ENCODE data around the gene GOLT1B.
"Not testable (repeated sequence)": the region's sequence is repeated elsewhere in the genome, so short reads cannot be mapped to it uniquely, and the experiment has no call there.

Gene GOLT1B, protein sequence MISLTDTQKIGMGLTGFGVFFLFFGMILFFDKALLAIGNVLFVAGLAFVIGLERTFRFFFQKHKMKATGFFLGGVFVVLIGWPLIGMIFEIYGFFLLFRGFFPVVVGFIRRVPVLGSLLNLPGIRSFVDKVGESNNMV

DNA sequence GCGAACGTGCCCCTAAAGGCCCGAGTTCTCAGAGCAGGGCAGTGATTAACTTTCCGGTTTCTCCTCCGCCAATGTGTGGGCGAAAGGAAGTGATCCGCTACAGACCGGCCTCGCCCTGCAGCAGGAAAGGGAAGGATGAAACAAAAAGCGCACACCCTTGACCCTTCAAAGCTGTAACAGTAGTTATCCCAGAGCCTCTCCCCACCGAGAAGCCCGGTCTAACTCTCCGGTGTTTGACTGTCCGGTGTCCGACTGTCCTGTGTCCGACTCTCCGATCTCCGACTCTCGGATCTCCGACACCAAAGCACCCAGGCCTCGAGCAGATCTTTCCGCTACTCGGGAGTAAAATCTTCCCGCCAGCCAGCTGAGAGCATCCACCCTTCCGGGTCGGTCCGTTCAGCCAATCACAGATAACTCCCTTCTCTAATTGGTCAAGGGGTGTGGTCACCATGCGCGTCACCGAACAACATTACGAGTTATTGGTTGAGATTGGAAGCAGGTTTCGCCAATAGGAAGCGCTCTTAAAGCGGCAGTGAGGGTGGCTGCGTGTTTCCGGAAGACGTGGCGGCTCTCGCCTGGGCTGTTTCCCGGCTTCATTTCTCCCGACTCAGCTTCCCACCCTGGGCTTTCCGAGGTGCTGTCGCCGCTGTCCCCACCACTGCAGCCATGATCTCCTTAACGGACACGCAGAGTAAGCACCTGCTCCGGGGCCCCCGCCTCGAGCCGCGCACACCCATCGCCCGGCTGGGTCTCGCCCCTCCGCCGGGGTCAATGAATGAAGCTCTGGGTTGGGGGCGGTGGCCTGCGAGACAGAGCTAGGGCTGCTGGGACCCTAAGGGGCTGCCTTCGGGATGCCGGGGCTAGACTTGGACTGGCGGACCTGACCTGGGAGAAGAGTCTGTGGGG lies at the start of gene GOLT1B, which contains the start of gene RECQL:
TSS of gene GOLT1B (plus strand) at position 532 of the 906 bp plus-strand sequence. CDS start at position 667, 135 bp downstream.
TSS of gene RECQL (minus strand) at position 378 of the 906 bp plus-strand sequence. CDS start 2,065 bp downstream, outside the sequence.
- TF ChIP-seq, protein P1, sequence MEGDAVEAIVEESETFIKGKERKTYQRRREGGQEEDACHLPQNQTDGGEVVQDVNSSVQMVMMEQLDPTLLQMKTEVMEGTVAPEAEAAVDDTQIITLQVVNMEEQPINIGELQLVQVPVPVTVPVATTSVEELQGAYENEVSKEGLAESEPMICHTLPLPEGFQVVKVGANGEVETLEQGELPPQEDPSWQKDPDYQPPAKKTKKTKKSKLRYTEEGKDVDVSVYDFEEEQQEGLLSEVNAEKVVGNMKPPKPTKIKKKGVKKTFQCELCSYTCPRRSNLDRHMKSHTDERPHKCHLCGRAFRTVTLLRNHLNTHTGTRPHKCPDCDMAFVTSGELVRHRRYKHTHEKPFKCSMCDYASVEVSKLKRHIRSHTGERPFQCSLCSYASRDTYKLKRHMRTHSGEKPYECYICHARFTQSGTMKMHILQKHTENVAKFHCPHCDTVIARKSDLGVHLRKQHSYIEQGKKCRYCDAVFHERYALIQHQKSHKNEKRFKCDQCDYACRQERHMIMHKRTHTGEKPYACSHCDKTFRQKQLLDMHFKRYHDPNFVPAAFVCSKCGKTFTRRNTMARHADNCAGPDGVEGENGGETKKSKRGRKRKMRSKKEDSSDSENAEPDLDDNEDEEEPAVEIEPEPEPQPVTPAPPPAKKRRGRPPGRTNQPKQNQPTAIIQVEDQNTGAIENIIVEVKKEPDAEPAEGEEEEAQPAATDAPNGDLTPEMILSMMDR (IDR thresholded peaks at IDR 0.05; ENCODE audit: low read depth, low read length, missing control alignments): no peak
- H3K4me3 ChIP-seq (ENCODE audit: low read depth, low read length): peak within 1 kb of the TSS; percentile 88
- DNase-seq (ENCODE audit: low read depth): peak; percentile 98
- in situ Hi-C loops (cut with HindIII; ENCODE audit: low sequenced_read_pairs): no loop called here

DNA sequence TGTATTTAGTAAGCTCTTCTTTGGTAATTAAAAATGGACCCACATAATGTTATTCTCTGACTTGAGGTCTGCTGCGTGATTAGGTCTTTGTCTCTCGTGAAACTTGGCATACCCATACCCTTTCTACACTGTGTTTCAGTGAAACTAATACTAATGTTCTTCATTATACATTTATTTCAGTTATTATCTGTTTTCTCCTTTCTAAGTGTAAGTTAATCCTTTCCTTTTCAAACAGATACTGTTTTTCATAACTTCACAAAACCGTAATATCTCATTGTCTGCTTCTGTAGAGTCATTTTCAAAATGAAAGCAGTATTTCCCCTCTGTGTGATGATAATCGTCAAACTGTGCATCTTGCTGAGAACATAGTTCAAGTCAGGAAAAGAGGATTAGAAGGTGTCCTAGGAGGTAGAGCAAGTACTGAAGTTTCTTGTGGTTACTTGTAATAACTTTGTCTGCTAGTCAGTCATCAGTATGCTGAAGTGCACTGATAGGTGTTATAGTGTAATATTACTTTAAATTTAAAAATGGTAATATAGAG lies 48.2 kb upstream of the GOLT1B start:
- in situ Hi-C loops (cut with HindIII; ENCODE audit: low sequenced_read_pairs): no loop called here
- DNase-seq (ENCODE audit: low read depth): no peak
- no peak overlapping the region for H3K4me3 ChIP-seq (ENCODE audit: low read depth, low read length)
- TF ChIP-seq, protein P1 (IDR thresholded peaks at IDR 0.05; ENCODE audit: low read depth, low read length, missing control alignments): no peak

DNA sequence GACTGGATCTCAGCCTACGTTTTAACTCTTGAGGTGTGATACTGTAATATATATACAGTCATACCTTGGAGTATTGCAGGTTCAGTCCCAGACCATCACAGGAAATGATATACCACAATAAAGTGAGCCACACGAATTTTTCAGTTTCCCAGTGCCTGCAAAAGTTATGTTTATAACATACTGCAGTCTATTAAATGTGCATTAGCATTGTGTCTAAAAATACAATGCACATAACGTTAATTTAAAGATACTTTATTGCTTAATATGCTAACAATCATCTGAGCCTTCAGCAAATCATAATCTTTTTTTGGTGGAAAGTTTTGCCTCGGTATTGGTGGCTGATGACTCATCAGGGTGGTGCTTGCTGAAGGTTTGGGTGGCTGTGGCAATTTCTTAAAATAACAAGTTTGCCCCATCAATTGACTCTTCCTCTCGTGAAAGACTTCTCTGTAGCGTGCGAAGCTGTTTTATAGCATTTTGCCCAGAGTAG lies 45.3 kb upstream of the GOLT1B start:
- in situ Hi-C loops (cut with HindIII; ENCODE audit: low sequenced_read_pairs): no loop called here
- TF ChIP-seq, protein P1 (IDR thresholded peaks at IDR 0.05; ENCODE audit: low read depth, low read length, missing control alignments): no peak
- no peak overlapping the region for H3K4me3 ChIP-seq (ENCODE audit: low read depth, low read length)
- DNase-seq (ENCODE audit: low read depth): no peak

DNA sequence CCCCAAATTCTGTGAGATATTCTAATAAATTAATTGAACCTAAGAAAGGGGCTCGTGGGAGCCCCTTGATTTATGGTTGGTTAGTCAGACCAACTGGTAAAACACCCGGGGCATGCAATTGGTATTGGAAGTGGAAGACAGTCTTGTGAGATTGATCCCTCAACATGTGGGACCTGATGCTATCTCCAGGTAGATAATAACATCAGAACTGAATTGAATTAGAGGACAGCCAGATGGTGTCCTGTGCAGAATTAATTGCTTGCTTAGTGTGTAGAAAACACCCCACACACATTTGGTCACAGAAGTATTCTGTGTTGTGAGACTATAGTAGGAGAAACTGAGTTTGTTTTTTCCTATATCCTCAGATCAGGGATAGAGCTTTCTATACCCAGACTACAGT lies 42.1 kb upstream of the GOLT1B start:
- in situ Hi-C loops (cut with HindIII; ENCODE audit: low sequenced_read_pairs): no loop called here
- H3K4me3 ChIP-seq (ENCODE audit: low read depth, low read length): no peak overlapping the region
- TF ChIP-seq, protein P1 (IDR thresholded peaks at IDR 0.05; ENCODE audit: low read depth, low read length, missing control alignments): no peak
- DNase-seq (ENCODE audit: low read depth): no peak

DNA sequence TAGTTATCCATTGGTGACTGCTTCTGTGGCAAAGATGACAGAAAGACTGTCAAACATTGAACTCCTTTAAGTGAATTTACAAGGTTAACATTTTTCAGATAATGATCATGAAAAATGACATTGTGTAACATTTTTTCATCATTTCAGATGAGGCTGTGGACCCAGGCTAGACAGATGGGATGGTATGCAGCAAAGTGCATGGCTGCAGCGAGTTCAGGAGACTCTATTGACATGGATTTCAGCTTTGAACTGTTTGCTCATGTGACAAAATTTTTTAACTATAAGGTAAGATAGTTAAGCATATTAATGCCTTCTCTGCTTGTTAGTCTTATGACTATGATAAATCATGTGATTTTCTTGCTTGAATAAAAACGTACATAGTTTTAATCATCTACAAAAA lies 34.3 kb upstream of the GOLT1B start:
- DNase-seq (ENCODE audit: low read depth); in situ Hi-C loops (cut with HindIII; ENCODE audit: low sequenced_read_pairs); H3K4me3 ChIP-seq (ENCODE audit: low read depth, low read length): not testable (repeated sequence)

DNA sequence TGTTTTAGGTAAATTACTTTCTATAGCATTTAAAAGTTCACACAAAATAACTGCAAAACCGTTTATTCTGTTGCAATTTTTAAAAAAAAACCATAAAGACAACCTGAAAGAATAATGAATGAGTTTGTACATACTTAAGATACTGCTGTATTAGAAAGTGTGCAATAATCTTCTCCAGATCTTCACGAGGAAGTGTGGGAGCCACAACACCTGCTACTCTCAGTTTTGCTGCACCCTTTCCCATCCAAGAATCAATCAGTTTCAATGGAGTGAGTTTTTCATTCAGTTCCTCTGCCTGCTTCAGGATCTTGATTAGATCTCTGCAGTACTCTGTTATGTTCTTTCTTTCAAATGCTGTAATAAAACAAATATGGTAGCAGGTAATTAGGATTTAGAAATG lies 30.3 kb upstream of the GOLT1B start:
- in situ Hi-C loops (cut with HindIII; ENCODE audit: low sequenced_read_pairs): no loop called here
- TF ChIP-seq, protein P1 (IDR thresholded peaks at IDR 0.05; ENCODE audit: low read depth, low read length, missing control alignments): no peak

More for the DNA sequence above, 30.3 kb upstream of the GOLT1B start:
- no peak for DNase-seq (ENCODE audit: low read depth)
- H3K4me3 ChIP-seq (ENCODE audit: low read depth, low read length): no peak overlapping the region

Measured in astrocyte of the cerebellum (primary cell).